Activated CD8-positive, alpha-beta memory T cell treated with anti-CD3 and anti-CD28 coated beads, Interleukin-2, amount 50 U/mL, for 24 hours (primary cell): Measurements from ENCODE around the gene ITGA2B.
"Not testable (repeated sequence)": the region's sequence is repeated elsewhere in the genome, so short reads cannot be mapped to it uniquely, and the experiment has no call there.

Experiments
- DNase-seq: peaks from one replicate; pipeline ENCODE4 v3.0.0-alpha.2; 2020; ENCODE audit errors: extremely low read depth

Gene ITGA2B

GRCh38 chr17:44330263-44330662, 59.2 kb downstream of the ITGA2B start:
- not testable (repeated sequence) for DNase-seq

- not testable (repeated sequence) for DNase-seq
Measured at GRCh38 chr17:44329516-44329915, 59.9 kb downstream of the ITGA2B start.

- no peak for DNase-seq
Measured at GRCh38 chr17:44327715-44328449, 61.6 kb downstream of the ITGA2B start.

DNA sequence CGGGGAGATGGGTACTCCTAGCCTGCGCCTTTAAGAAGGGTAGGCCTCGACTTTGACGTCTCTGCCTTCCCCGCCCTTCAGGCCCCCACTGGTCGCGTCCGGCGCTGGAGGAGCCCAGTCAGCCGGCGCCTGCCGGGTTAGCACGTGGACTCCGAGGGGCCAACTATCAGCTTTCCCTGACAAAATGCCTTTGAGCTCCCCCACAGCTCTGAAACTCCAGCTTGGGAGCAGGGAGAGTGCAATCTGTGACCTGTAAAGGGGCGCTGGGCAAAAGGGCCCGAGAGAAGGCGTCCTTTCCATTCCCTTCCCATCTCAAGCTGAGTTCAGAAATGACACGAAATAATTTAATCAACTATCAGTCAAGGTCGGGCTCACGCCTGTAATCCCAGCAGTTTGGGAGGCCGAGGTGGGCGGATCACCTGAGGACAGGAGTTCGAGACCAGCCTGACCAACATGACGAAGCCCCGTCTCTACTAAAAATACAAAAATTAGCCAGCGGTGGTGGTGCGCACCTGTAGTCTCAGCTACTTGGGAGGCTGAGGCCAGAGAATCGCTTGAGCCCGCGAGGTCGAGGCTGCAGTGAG, 62.5 kb downstream of the ITGA2B start:
- peak; percentile 83 for DNase-seq

GRCh38 chr17:44324571-44325275, 64.7 kb downstream of the ITGA2B start, which contains the start of gene SLC25A39:
Gene SLC25A39, minus strand, starts transcription at chr17:44324823. Its CDS starts 1,261 bp downstream, at chr17:44323562.
- DNase-seq: peak; percentile 80

- no peak for DNase-seq
Measured at GRCh38 chr17:44324092-44324570, 65.3 kb downstream of the ITGA2B start.

- no peak for DNase-seq
Measured at GRCh38 chr17:44323359-44324091, 65.9 kb downstream of the ITGA2B start.

- no peak for DNase-seq
Measured at GRCh38 chr17:44322236-44322895, 67.1 kb downstream of the ITGA2B start.
